Measurements from ENCODE around the gene CAD.

CAD gene

DNA sequence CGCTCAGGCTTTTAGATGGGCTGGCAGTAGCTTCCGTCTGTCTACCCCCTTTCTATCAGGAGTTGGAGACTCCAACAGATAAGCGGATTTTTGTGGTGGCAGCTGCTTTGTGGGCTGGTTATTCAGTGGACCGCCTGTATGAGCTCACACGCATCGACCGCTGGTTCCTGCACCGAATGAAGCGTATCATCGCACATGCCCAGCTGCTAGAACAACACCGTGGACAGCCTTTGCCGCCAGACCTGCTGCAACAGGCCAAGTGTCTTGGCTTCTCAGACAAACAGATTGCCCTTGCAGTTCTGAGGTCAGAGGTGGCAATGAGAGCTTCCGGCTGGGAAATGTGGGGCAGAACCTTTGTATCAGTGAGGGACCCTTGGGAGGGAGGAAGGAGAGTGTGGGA is 14.8 kb downstream of the CAD start:
- DNase-seq = no peak

GRCh38 chr2:27233341-27233740 is 16.2 kb downstream of the CAD start:
- no peak for DNase-seq

GRCh38 chr2:27236136-27236535 is 19.0 kb downstream of the CAD start:
- no peak for DNase-seq

DNA sequence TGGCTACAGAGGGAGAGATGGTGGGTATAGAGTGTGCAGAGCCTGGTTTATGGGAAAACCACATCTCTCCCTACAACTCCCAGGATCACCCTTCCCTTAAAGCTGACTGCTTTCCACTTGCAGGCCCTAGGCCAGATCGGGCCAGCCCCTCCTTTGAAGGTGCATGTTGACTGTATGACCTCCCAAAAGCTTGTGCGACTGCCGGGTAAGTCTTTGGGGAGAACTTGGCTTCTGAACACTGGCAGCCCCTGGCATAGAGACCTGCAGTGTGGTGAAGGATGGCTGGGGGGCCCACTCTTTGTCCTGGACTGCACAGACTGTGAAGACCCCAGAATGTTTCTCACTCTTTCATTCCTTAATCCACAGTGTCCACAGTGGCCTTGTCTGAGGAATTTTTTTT is 19.5 kb downstream of the CAD start:
- no peak for DNase-seq

GRCh38 chr2:27237341-27237945 is 20.3 kb downstream of the CAD start:
- DNase-seq = no peak

GRCh38 chr2:27238976-27239375 is 21.8 kb downstream of the CAD start:
- no peak for DNase-seq

DNA sequence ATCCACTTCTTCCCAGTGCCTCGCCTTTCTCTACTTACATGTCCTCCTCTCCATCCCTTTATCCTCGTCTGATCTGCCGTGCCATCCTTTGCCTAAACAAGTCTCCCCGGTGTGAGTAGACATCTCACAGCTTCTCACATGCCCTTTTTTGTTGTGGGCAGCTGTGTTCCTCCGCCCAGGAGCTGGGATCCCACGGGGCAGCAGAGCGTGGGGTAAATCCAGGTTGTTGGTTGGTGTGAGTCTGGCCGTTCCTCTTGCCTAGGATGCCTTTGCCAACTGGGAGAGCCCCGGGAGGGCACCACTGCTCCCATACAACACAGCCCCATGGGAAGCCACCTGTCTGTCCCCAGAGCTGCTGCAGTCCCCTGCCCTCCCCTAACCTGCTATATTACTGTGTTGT is 23.2 kb downstream of the CAD start:
- no peak for DNase-seq

- no peak for DNase-seq
Observed at GRCh38 chr2:27241761-27242613, 24.8 kb downstream of the CAD start.

- DNase-seq = no peak
Observed at GRCh38 chr2:27242614-27242951, 25.4 kb downstream of the CAD start.

DNA sequence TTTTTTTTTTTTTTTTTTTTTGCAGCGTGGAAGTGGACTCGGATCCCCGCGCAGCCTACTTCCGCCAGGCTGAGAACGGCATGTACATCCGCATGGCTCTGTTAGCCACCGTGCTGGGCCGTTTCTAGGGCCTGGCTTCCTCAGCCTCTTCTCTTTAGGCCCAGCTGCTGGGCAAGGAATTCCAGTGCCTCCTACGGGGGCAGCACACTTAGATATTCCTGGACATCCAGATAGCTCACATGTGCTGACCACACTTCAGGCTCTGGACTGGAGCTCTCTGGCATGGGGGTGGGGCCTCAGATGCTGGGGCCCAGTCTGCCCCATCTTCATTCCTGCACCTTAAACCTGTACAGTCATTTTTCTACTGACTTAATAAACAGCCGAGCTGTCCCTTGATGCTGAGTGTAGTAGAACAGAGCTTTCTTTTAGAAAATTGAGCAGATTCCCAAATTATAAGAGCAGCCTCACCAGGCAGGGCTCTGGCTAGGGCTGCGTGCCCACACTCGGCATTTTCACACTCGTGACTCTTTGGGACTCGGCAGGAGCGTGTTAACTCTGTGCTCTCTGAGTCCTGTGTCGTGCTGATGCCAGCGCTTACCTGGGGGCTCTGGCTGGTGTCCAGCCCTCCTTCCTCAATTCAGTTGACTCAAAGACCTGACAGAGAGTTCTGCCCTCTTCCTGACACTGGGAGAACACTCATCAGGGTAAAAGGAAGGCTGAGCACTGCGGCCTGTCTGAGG is 26.4 kb downstream of the CAD start:
- no peak for DNase-seq

DNA sequence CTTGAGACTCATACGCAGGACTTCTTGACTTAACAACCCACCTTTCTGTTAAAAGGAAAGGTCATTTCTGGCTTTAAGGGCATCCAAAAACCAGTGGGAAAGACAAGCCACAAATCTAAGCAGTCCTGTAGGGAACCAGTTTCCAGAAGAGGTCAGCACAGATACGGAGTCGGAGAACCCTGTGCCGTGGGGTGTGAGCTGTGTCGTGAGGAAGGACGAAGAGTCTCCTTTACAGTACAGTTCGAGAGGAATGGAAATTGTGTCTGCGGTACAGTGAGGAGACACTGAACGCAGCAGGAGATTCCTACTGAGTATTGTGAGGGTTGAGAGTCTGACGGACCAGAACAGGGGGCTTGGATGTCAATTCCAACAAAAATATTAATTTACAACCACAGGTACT is 27.9 kb downstream of the CAD start:
- no peak for DNase-seq

DNA sequence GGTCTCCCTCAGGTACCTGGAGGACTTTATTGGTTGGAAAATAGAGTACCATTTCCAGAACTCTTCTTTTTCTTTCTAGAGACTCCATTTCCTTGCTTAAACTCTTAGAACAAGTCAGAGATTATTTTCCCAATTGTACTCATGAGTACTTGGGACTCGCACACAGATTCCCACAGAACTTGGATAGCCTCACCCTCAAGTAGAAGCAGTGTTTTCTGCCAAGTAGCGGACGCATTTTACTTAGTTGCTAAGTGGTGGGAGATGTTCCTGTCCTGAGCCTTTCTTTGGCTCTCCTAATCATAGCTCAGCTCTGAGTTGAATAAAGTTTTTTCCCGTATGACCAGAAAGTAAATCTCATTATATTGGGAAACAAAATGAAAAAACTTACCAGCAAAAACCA is 28.5 kb downstream of the CAD start:
- no peak for DNase-seq

- no peak for DNase-seq
Observed at GRCh38 chr2:27247893-27248292, 30.7 kb downstream of the CAD start.

GRCh38 chr2:27249159-27249890 is 32.2 kb downstream of the CAD start:
- DNase-seq = no peak

DNA sequence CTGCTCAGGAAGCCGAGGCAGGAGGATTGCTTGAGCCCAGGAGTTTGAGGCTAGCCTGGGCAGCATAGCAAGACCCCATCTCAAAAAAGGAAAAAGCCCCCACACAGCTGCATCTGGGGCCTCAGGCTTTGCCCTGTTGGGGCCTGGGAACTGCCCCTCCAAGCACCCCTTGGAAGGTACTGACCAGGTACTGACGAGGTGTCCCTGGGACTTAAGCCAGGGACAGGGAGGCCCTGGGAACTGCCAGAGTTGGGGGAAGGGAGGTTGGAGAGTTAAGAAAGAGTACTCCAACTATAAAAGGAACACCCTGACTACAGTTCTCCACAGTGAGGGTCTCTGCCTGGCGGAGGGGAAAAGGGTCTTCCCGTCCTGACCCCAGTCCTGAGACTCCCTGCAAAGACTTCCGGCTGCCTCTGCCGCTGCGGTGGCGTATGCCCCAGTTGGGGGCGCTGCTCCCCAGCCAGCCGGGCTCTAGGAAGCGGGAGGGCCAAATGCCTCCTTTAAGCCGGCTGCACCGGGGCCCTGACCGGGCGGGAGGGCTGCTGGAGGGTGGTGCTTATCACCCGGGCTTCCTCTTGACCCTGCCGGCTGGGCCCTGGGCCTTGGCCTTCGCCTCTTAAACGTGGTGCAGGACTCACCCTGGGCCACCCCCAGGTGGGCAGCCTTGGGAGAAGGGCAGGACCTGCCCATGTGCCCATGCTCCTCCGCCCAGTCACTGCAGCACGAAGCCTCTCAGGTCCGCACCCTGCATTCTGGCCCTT is 32.9 kb downstream of the CAD start:
- DNase-seq = peak in 1 of 3 experiments; percentile 28

- DNase-seq = no peak
Observed at GRCh38 chr2:27250652-27251379, 33.6 kb downstream of the CAD start.

GRCh38 chr2:27251766-27252165 is 34.6 kb downstream of the CAD start:
- no peak for DNase-seq

- DNase-seq = no peak
Observed at GRCh38 chr2:27255187-27255586, 38.0 kb downstream of the CAD start.

GRCh38 chr2:27255660-27256059 is 38.5 kb downstream of the CAD start:
- no peak for DNase-seq

DNA sequence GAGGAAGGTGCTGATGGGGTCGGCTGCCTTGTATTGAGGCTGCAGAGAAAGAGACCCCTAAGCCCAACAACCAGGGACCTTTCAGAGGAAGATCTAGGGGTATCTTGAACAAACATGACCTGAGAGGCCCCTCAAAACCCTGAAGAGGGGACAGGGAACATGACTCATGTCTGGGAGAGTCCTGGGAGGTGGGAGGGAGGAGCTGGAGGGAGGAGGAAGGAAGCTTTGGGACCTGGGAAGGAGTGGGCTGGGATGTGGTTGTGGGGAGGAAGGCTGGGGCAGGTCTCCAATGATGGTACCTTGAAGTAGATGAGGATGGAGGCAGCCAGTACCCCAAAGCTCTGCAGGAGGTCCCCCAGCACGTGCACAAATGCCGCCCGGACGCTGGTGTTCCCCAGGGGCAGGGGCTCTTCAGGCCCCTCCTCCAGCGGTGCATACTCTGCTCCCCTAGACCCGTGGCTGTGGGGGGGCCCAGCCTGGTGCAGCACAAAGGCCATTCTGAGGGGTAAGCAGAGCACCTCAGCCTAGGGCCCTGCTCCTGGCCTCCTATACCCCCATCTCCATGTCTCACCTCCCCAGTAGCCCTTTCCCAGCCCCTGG is 39.8 kb downstream of the CAD start:
- DNase-seq = no peak

GRCh38 chr2:27258051-27258450 is 40.9 kb downstream of the CAD start:
- DNase-seq = no peak

Data from NCI-H1417 (cell line).